ENCODE results near the gene FITM1.

Gene FITM1

GRCh38 chr14:24121210-24121609 is 9.2 kb upstream of the FITM1 start:
- no peak for DNase-seq

- DNase-seq = no peak
These were observed 8.0 kb upstream of the FITM1 start for GRCh38 chr14:24122416-24122815.

GRCh38 chr14:24122898-24123297 is 7.6 kb upstream of the FITM1 start:
- DNase-seq = no peak

GRCh38 chr14:24123424-24124417 is 6.7 kb upstream of the FITM1 start:
- no peak for DNase-seq

- DNase-seq = no peak
These were observed 3.5 kb upstream of the FITM1 start for GRCh38 chr14:24126939-24127338.

GRCh38 chr14:24127673-24128072 is 2.8 kb upstream of the FITM1 start:
- DNase-seq = no peak

- no peak for DNase-seq
These were observed 955 bp upstream of the FITM1 start for GRCh38 chr14:24129410-24129998.

GRCh38 chr14:24130717-24131548 is 474 bp downstream of the FITM1 start:
- no peak for DNase-seq

- DNase-seq = no peak
These were observed 1.1 kb downstream of the FITM1 start for GRCh38 chr14:24131549-24131966.

GRCh38 chr14:24132061-24132685 is 1.7 kb downstream of the FITM1 start:
- peak in 5 of 6 experiments; percentile 23 to 67 (median 30) for DNase-seq

GRCh38 chr14:24132976-24133375 is 2.5 kb downstream of the FITM1 start:
- DNase-seq = no peak

GRCh38 chr14:24133735-24134134 is 3.3 kb downstream of the FITM1 start:
- DNase-seq = no peak

- no peak for DNase-seq
These were observed 5.0 kb downstream of the FITM1 start for GRCh38 chr14:24135584-24135833.

- peak; percentile 83 to 94 (median 92) for DNase-seq
These were observed 5.6 kb downstream of the FITM1 start, which contains the start of gene PSME1 for GRCh38 chr14:24135834-24136683. PSME1 (plus strand) TSS chr14:24136194; CDS start chr14:24136263, 69 bp downstream.

- no peak for DNase-seq
These were observed 6.4 kb downstream of the FITM1 start for GRCh38 chr14:24136684-24137528.

- DNase-seq = no peak
These were observed 7.3 kb downstream of the FITM1 start for GRCh38 chr14:24137529-24138395.

GRCh38 chr14:24138396-24139271 is 8.2 kb downstream of the FITM1 start:
- no peak for DNase-seq

GRCh38 chr14:24139272-24139934 is 8.9 kb downstream of the FITM1 start:
- peak in 1 of 6 experiments; percentile 8 for DNase-seq
